DND-41 (cell line): ENCODE data around the gene HEXIM2.

ENCODE experiments used
- ATAC-seq: fragments of 200-7000 bp; cut with Tn5 transposase; 3 replicates; pipeline ENCODE4 v1.9.1; 2021; ENCODE audit warnings: low read depth; ENCODE audit not compliant: insufficient read depth
- DNase-seq: peaks from one replicate; pipeline ENCODE4 v3.0.0-alpha.2; 2020
- H2AFZ ChIP-seq: 2 replicates; pipeline ENCODE4 v1.6.0; 2012; ENCODE audit warnings: low read depth, low read length
- H3K27ac ChIP-seq: 2 replicates; pipeline ENCODE4 v1.5.1; 2012; ENCODE audit warnings: low read length, inconsistent platforms
- H3K27me3 ChIP-seq: fragments of 200-600 bp; sonication (generic); 2 replicates; pipeline ENCODE4 v1.6.0; 2012; ENCODE audit warnings: low read length, mild to moderate bottlenecking, inconsistent platforms; ENCODE audit not compliant: insufficient read depth, poor library complexity
- H3K36me3 ChIP-seq: 2 replicates; pipeline ENCODE4 v1.5.1; 2012; ENCODE audit warnings: low read length, inconsistent platforms; ENCODE audit not compliant: insufficient read depth
- H3K4me1 ChIP-seq: 2 replicates; pipeline ENCODE4 v1.5.1; 2012; ENCODE audit warnings: mild to moderate bottlenecking, low read length; ENCODE audit not compliant: insufficient read depth
- H3K4me2 ChIP-seq: 2 replicates; pipeline ENCODE4 v1.6.0; 2012; ENCODE audit warnings: mild to moderate bottlenecking, moderate library complexity, low read length, inconsistent platforms; ENCODE audit not compliant: insufficient read depth
- H3K4me3 ChIP-seq, 2 experiments: fragments of 200-600 bp in 1 of 2; shearing (Covaris generic) in 1 of 2; 2 replicates each; pipeline ENCODE4 v1.5.1; 2012 to 2016; ENCODE audit warnings: inconsistent platforms in 2 of 2, low read length in 2 of 2, mild to moderate bottlenecking in 2 of 2, low read depth in 1 of 2, moderate library complexity in 1 of 2
- H3K79me2 ChIP-seq: 2 replicates; pipeline ENCODE4 v1.6.0; 2012; ENCODE audit warnings: low read length, inconsistent platforms; ENCODE audit not compliant: insufficient read depth
- H3K9ac ChIP-seq: 2 replicates; pipeline ENCODE4 v1.6.0; 2012; ENCODE audit warnings: low read depth, mild to moderate bottlenecking, inconsistent platforms, low read length, moderate library complexity
- H3K9me3 ChIP-seq: 2 replicates; pipeline ENCODE4 v1.5.1; 2012; ENCODE audit warnings: low read length, moderate library complexity, mild to moderate bottlenecking, inconsistent platforms; ENCODE audit not compliant: insufficient read depth, severe bottlenecking
- H4K20me1 ChIP-seq: 2 replicates; pipeline ENCODE4 v1.6.0; 2012; ENCODE audit warnings: low read length; ENCODE audit not compliant: insufficient read depth
- CTCF ChIP-seq: IDR thresholded peaks from 2 replicates; pipeline ENCODE4 v1.5.1; 2012; ENCODE audit warnings: borderline replicate concordance, low read length, moderate library complexity, mild to moderate bottlenecking; ENCODE audit not compliant: poor library complexity, severe bottlenecking; ENCODE audit errors: extremely low read depth
- EZH2 ChIP-seq: IDR thresholded peaks from 3 replicates; pipeline ENCODE4 v1.6.1; 2012; ENCODE audit warnings: borderline replicate concordance, low read depth, mild to moderate bottlenecking, moderate library complexity, low read length, inconsistent platforms; ENCODE audit not compliant: severe bottlenecking

HEXIM2 gene

GRCh38 chr17:45160447-45161287 lies 1.0 kb upstream of the HEXIM2 start:
- Histone ChIP-seq H3K27me3 (no peaks in the 10 kb centered on the region), H3K36me3 (peaks cover 5% of the 10 kb centered on the region; the same call in 1 of the 2 replicates), H2AFZ (peak overlapping the region; percentile 40), H3K9ac (peak overlapping the region; percentile 91), H4K20me1 (peaks cover 7% of the 10 kb centered on the region; the same call in 1 of the 2 replicates), H3K4me3 (peak overlapping the region; percentile 53 to 87; a peak in 3 of 4 replicates), H3K4me1 (peaks cover 29% of the 10 kb centered on the region), H3K27ac (peak overlapping the region; percentile 89), H3K79me2 (peaks cover 54% of the 10 kb centered on the region), H3K4me2 (peak overlapping the region; percentile 77), H3K9me3 (no peaks in the 10 kb centered on the region)
- TF ChIP-seq CTCF (peak; percentile 45), EZH2 (no peak)
- DNase-seq (peak; percentile 73), ATAC-seq (peak; percentile 43)

GRCh38 chr17:45162025-45162687 lies 481 bp downstream of the HEXIM2 start:
- Histone ChIP-seq H3K27me3 (no peaks in the 10 kb centered on the region), H3K79me2 (peaks cover 45% of the 10 kb centered on the region), H3K4me1 (peaks cover 29% of the 10 kb centered on the region), H3K36me3 (peaks cover 5% of the 10 kb centered on the region; the same call in 1 of the 2 replicates), H2AFZ (peak overlapping the region; percentile 88), H3K4me3 (peak overlapping the region; percentile 16 to 87; a peak in 3 of 4 replicates), H3K27ac (peak overlapping the region; percentile 72), H3K4me2 (peak overlapping the region; percentile 76), H3K9ac (peak overlapping the region; percentile 91), H4K20me1 (peaks cover 7% of the 10 kb centered on the region; the same call in 1 of the 2 replicates), H3K9me3 (no peaks in the 10 kb centered on the region)
- TF ChIP-seq EZH2 (no peak), CTCF (no peak)
- DNase-seq (no peak), ATAC-seq (no peak)

- H3K27me3 ChIP-seq, result no peaks in the 10 kb centered on the region
- no peak overlapping the region for H3K9ac ChIP-seq
- H4K20me1 ChIP-seq, result peaks cover 5% of the 10 kb centered on the region; the same call in 1 of the 2 replicates
- H3K27ac ChIP-seq, result no peak overlapping the region
- H3K36me3 ChIP-seq, result peaks cover 4% of the 10 kb centered on the region; the same call in 1 of the 2 replicates
- TF ChIP-seq EZH2 (no peak), CTCF (no peak)
- H3K79me2 ChIP-seq, result peaks cover 24% of the 10 kb centered on the region
- H3K4me1 ChIP-seq, result peaks cover 21% of the 10 kb centered on the region
- no peak overlapping the region for H2AFZ ChIP-seq
- no peak overlapping the region for H3K4me2 ChIP-seq
- no peak for ATAC-seq
- no peak for DNase-seq
- H3K4me3 ChIP-seq, result no peak overlapping the region
- H3K9me3 ChIP-seq, result no peaks in the 10 kb centered on the region
Observed at GRCh38 chr17:45164734-45165269, 3.1 kb downstream of the HEXIM2 start.
